Muscle layer of colon (tissue), 2 donors: Measurements from ENCODE around the gene MMADHC.

Experiments
- H3K27ac ChIP-seq: one replicate; pipeline ENCODE4 v1.7.0; 2013; ENCODE audit warnings: low read depth, mild to moderate bottlenecking, low read length, moderate library complexity
- H3K27me3 ChIP-seq, 2 donors: one replicate each; pipeline ENCODE4 v1.7.0; 2013; ENCODE audit warnings: low read length in 2 of 2, mild to moderate bottlenecking in 2 of 2; ENCODE audit not compliant: insufficient read depth in 2 of 2, control insufficient read depth in 1 of 2
- H3K36me3 ChIP-seq: one replicate; pipeline ENCODE4 v1.7.0; 2013; ENCODE audit warnings: mild to moderate bottlenecking, low read length; ENCODE audit not compliant: insufficient read depth
- H3K4me1 ChIP-seq: one replicate; pipeline ENCODE4 v1.7.0; 2013; ENCODE audit warnings: mild to moderate bottlenecking, low read length; ENCODE audit not compliant: insufficient read depth
- H3K4me3 ChIP-seq, 2 donors: one replicate each; pipeline ENCODE4 v1.7.0; 2013; ENCODE audit warnings: low read length in 2 of 2, low read depth in 1 of 2, mild to moderate bottlenecking in 1 of 2, moderate library complexity in 1 of 2
- H3K9ac ChIP-seq: one replicate; pipeline ENCODE4 v1.7.0; 2013; ENCODE audit warnings: low read length
- H3K9me3 ChIP-seq: one replicate; pipeline ENCODE4 v1.7.0; 2013; ENCODE audit warnings: mild to moderate bottlenecking, low read length
- donor health status: abdominal sarcoma.
- donor health status: Adenocarcinoma of cecum.

The MMADHC gene

GRCh38 chr2:149540138-149540537 is 47.4 kb downstream of the MMADHC start:
- Histone ChIP-seq H3K9ac (no peak overlapping the region), H3K4me1 (no peaks in the 10 kb centered on the region), H3K9me3 (no peaks in the 10 kb centered on the region), H3K27ac (no peak overlapping the region), H3K36me3 (no peaks in the 10 kb centered on the region), H3K27me3 (no peaks in the 10 kb centered on the region), H3K4me3 (no peak overlapping the region)

GRCh38 chr2:149538138-149538833 is 49.3 kb downstream of the MMADHC start:
- Histone ChIP-seq H3K36me3 (no peaks in the 10 kb centered on the region), H3K9ac (no peak overlapping the region), H3K4me3 (no peak overlapping the region), H3K27me3 (no peaks in the 10 kb centered on the region), H3K9me3 (no peaks in the 10 kb centered on the region), H3K4me1 (no peaks in the 10 kb centered on the region), H3K27ac (no peak overlapping the region)

GRCh38 chr2:149537092-149537726 is 50.4 kb downstream of the MMADHC start:
- no peaks in the 10 kb centered on the region for H3K36me3 ChIP-seq
- no peak overlapping the region for H3K27ac ChIP-seq
- no peak overlapping the region for H3K9ac ChIP-seq
- H3K4me1 ChIP-seq: no peaks in the 10 kb centered on the region
- no peaks in the 10 kb centered on the region for H3K27me3 ChIP-seq
- no peaks in the 10 kb centered on the region for H3K9me3 ChIP-seq
- H3K4me3 ChIP-seq: no peak overlapping the region

GRCh38 chr2:149536649-149537048 is 50.9 kb downstream of the MMADHC start:
- Histone ChIP-seq H3K4me1 (no peaks in the 10 kb centered on the region), H3K4me3 (no peak overlapping the region), H3K9ac (no peak overlapping the region), H3K36me3 (no peaks in the 10 kb centered on the region), H3K27ac (no peak overlapping the region), H3K9me3 (no peaks in the 10 kb centered on the region), H3K27me3 (no peaks in the 10 kb centered on the region)

- Histone ChIP-seq H3K9ac (no peak overlapping the region), H3K27ac (no peak overlapping the region), H3K36me3 (no peaks in the 10 kb centered on the region), H3K4me3 (no peak overlapping the region), H3K4me1 (no peaks in the 10 kb centered on the region), H3K9me3 (no peaks in the 10 kb centered on the region), H3K27me3 (no peaks in the 10 kb centered on the region)
Measured at GRCh38 chr2:149534674-149535073, 52.9 kb downstream of the MMADHC start.

DNA sequence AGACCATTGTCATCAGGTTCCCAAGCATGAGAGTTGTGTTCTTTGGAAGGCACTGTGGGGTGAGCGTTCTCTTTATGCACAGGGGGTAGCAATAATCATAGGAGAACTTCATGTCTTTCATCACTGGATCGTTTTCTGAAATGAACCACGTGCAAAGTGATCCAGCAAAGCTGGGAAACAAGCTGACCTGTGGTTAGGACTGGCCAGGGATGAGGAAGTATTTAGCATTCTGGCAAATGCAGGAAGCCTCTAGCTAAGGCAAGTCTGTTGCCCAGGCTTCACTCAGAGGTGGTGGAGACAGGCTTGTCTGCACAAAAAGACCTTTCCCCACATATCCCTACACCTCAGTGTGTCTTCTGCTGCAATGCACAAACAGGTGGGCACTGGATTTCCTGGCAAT is 58.6 kb downstream of the MMADHC start:
- no peaks in the 10 kb centered on the region for H3K4me1 ChIP-seq
- no peaks in the 10 kb centered on the region for H3K27me3 ChIP-seq
- H3K9ac ChIP-seq: no peak overlapping the region
- no peaks in the 10 kb centered on the region for H3K9me3 ChIP-seq
- no peak overlapping the region for H3K4me3 ChIP-seq
- no peak overlapping the region for H3K27ac ChIP-seq
- no peaks in the 10 kb centered on the region for H3K36me3 ChIP-seq

GRCh38 chr2:149527998-149528755 is 59.4 kb downstream of the MMADHC start:
- H3K4me1 ChIP-seq: no peaks in the 10 kb centered on the region
- H3K27me3 ChIP-seq: no peaks in the 10 kb centered on the region

GRCh38 chr2:149526689-149527088 is 60.9 kb downstream of the MMADHC start:
- H3K4me3 ChIP-seq: no peak overlapping the region

More at GRCh38 chr2:149527998-149528755, 59.4 kb downstream of the MMADHC start:
- H3K27ac ChIP-seq: no peak overlapping the region
- H3K9me3 ChIP-seq: no peaks in the 10 kb centered on the region
- no peak overlapping the region for H3K9ac ChIP-seq
- H3K36me3 ChIP-seq: no peaks in the 10 kb centered on the region
- H3K4me3 ChIP-seq: no peak overlapping the region

DNA sequence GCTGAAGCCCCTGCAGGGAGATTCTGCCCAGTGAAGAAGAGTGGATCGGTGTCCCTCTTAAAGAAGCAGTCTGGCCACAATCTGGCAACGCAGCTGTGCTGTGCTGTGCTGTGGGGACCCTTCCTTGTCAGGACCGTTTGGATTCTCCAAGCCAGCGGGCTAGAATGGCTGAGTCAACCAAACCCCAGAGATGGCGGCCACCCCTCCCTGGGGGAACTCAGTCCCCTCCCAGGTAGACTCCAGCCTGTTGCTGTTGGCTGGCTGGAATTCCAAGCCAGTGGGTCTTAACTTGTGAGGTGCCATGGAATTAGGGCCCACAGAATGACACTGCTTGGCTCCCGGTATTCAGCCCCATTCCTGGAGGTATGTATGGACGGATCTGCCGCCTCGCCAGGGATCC is 62.3 kb downstream of the MMADHC start:
- Histone ChIP-seq H3K4me3 (no peak overlapping the region), H3K27me3 (no peaks in the 10 kb centered on the region), H3K9ac (no peak overlapping the region), H3K9me3 (no peaks in the 10 kb centered on the region), H3K36me3 (no peaks in the 10 kb centered on the region), H3K27ac (no peak overlapping the region), H3K4me1 (no peaks in the 10 kb centered on the region)

More at GRCh38 chr2:149526689-149527088, 60.9 kb downstream of the MMADHC start:
- no peak overlapping the region for H3K27ac ChIP-seq
- H3K9me3 ChIP-seq: no peaks in the 10 kb centered on the region
- H3K36me3 ChIP-seq: no peaks in the 10 kb centered on the region
- H3K27me3 ChIP-seq: no peaks in the 10 kb centered on the region
- no peaks in the 10 kb centered on the region for H3K4me1 ChIP-seq
- H3K9ac ChIP-seq: no peak overlapping the region
